ENCODE data around the gene ATXN7.

Gene ATXN7

GRCh38 chr3:63874769-63875168 lies 11.1 kb downstream of the ATXN7 start:
- H3K4me3 ChIP-seq (ENCODE audit: low read depth, low read length), result no peak overlapping the region
- no peak for TF ChIP-seq CTCF (IDR thresholded peaks at IDR 0.05; ENCODE audit: borderline replicate concordance, insufficient read depth, low read depth, low read length)

GRCh38 chr3:63875510-63875909 lies 11.8 kb downstream of the ATXN7 start:
- no peak for TF ChIP-seq CTCF (IDR thresholded peaks at IDR 0.05; ENCODE audit: borderline replicate concordance, insufficient read depth, low read depth, low read length)
- H3K4me3 ChIP-seq (ENCODE audit: low read depth, low read length), result no peak overlapping the region

GRCh38 chr3:63876260-63876659 lies 12.6 kb downstream of the ATXN7 start:
- H3K4me3 ChIP-seq (ENCODE audit: low read depth, low read length), result no peak overlapping the region
- TF ChIP-seq CTCF (IDR thresholded peaks at IDR 0.05; ENCODE audit: borderline replicate concordance, insufficient read depth, low read depth, low read length), result no peak

- TF ChIP-seq CTCF (IDR thresholded peaks at IDR 0.05; ENCODE audit: borderline replicate concordance, insufficient read depth, low read depth, low read length), result no peak
- no peak overlapping the region for H3K4me3 ChIP-seq (ENCODE audit: low read depth, low read length)
These were observed 14.2 kb downstream of the ATXN7 start for GRCh38 chr3:63877737-63878393.

- no peak for TF ChIP-seq CTCF (IDR thresholded peaks at IDR 0.05; ENCODE audit: borderline replicate concordance, insufficient read depth, low read depth, low read length)
- H3K4me3 ChIP-seq (ENCODE audit: low read depth, low read length), result no peak overlapping the region
These were observed 14.9 kb downstream of the ATXN7 start for GRCh38 chr3:63878394-63879060.

- no peak overlapping the region for H3K4me3 ChIP-seq (ENCODE audit: low read depth, low read length)
- no peak for TF ChIP-seq CTCF (IDR thresholded peaks at IDR 0.05; ENCODE audit: borderline replicate concordance, insufficient read depth, low read depth, low read length)
These were observed 17.0 kb downstream of the ATXN7 start for GRCh38 chr3:63880653-63881052.

GRCh38 chr3:63886858-63887257 lies 23.2 kb downstream of the ATXN7 start:
- H3K4me3 ChIP-seq (ENCODE audit: low read depth, low read length), result no peak overlapping the region
- no peak for TF ChIP-seq CTCF (IDR thresholded peaks at IDR 0.05; ENCODE audit: borderline replicate concordance, insufficient read depth, low read depth, low read length)
